Prostate gland (tissue), 2 donors: Measurements from ENCODE around the gene NSMCE4A. TPM values are rescaled to one million over a fixed set of nuclear protein-coding genes. Genes with fewer than 3 reads are reported as not detected.
"Not testable (repeated sequence)": the region's sequence is repeated elsewhere in the genome, so short reads cannot be mapped to it uniquely, and the experiment has no call there.

ENCODE experiments used
- DNase-seq: peaks from one replicate; pipeline ENCODE4 v3.0.0-alpha.2; 2019; ENCODE audit warnings: low spot score
- H3K27ac ChIP-seq, 2 donors: fragments of 200-600 bp; sonication (generic); 2 replicates each; pipeline ENCODE4 v1.5.1; 2017 to 2019
- H3K27me3 ChIP-seq: fragments of 200-600 bp; sonication (generic); replicated peaks from 2 replicates; pipeline ENCODE4 v1.5.1; 2019; ENCODE audit not compliant: insufficient read depth
- H3K36me3 ChIP-seq, 2 donors: fragments of 200-600 bp; sonication (generic); 1 replicate in 1 of 2; 2 replicates in 1 of 2; pipeline versions ENCODE4 v1.5.1 to v1.8.1; 2017 to 2019
- H3K4me1 ChIP-seq: fragments of 200-600 bp; sonication (generic); replicated peaks from 2 replicates; pipeline ENCODE4 v1.5.1; 2019
- H3K4me3 ChIP-seq, 2 donors: fragments of 200-600 bp; sonication (generic); 2 replicates each; pipeline ENCODE4 v1.5.1; 2017 to 2019
- H3K9me3 ChIP-seq: fragments of 200-600 bp; sonication (generic); 2 replicates; pipeline ENCODE4 v1.5.1; 2017
- POLR2A ChIP-seq: fragments of 450-650 bp; IDR thresholded peaks from one replicate; pipeline ENCODE4 v1.6.1; 2016; ENCODE audit warnings: antibody characterized with exemption, mild to moderate bottlenecking
- POLR2AphosphoS5 ChIP-seq: sonication (generic); formaldehyde crosslinking; IDR thresholded peaks from one replicate; pipeline ENCODE4 v1.6.1; 2017; ENCODE audit warnings: antibody characterized with exemption
- WGBS: methylation state at CpG from one replicate; pipeline ENCODE4 v1.1.5; 2018; 5-methylcytosine and 5-hydroxymethylcytosine counted together
- intact Hi-C: fragments of 100-400 bp; cut with DNase I; formaldehyde crosslinking; loops from one replicate; pipeline ENCODE4 v1.14.2; 2022
- total RNA-seq, 2 donors: library from RNA; depleted of rRNA; stranded (reverse); fragments of >200 nt; gene quantifications; one replicate each; pipeline ENCODE4 v1.1.0, GENCODE V29; 2016
- TF ChIP-seq, protein P1 (sequence below), 4 experiments: fragments of 200-600 bp in 2 of 4; fragments of 450-650 bp in 2 of 4; sonication (generic) in 2 of 4; IDR thresholded peaks; 1 replicate in 3 of 4; 2 replicates in 1 of 4; pipeline ENCODE4 v1.5.1; 2016 to 2019; ENCODE audit warnings: antibody characterized with exemption in 4 of 4, mild to moderate bottlenecking in 2 of 4, moderate library complexity in 2 of 4

The NSMCE4A gene
- total RNA-seq, 2 donors from 2014 or later = 90.1 to 105 TPM

DNA sequence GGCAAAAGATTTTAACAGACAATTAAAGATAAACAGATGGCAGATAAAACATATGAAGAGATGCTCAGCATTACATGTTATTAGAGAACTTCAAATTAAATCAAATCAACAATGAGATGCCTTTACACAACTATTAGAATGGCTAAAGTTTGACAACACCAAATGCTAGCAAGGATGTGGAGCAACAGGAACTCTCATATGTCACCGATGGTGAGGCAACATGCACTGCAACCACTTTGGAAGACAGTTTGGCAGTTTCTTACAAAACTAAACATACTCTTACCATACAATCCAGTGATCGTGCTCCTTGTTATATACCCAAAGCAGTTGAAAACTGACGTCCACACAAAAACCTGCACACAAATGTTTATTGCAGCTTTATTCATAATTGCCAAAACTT lies 33.5 kb downstream of the NSMCE4A start:
- TF ChIP-seq POLR2A = no peak
- TF ChIP-seq, protein P1, sequence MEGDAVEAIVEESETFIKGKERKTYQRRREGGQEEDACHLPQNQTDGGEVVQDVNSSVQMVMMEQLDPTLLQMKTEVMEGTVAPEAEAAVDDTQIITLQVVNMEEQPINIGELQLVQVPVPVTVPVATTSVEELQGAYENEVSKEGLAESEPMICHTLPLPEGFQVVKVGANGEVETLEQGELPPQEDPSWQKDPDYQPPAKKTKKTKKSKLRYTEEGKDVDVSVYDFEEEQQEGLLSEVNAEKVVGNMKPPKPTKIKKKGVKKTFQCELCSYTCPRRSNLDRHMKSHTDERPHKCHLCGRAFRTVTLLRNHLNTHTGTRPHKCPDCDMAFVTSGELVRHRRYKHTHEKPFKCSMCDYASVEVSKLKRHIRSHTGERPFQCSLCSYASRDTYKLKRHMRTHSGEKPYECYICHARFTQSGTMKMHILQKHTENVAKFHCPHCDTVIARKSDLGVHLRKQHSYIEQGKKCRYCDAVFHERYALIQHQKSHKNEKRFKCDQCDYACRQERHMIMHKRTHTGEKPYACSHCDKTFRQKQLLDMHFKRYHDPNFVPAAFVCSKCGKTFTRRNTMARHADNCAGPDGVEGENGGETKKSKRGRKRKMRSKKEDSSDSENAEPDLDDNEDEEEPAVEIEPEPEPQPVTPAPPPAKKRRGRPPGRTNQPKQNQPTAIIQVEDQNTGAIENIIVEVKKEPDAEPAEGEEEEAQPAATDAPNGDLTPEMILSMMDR (IDR thresholded peaks at IDR 0.05) = no peak
- no peak for TF ChIP-seq POLR2AphosphoS5
- H3K4me3 ChIP-seq = no peak overlapping the region
- H3K36me3 ChIP-seq = no peaks in the 10 kb centered on the region
- intact Hi-C loops = no loop called here
- no peak overlapping the region for H3K27ac ChIP-seq
- WGBS = 74% methylated on average over 3 of the region's 3 CpGs
- no peak for DNase-seq
- H3K4me1 ChIP-seq = no peaks in the 10 kb centered on the region
- no peaks in the 10 kb centered on the region for H3K27me3 ChIP-seq
- no peaks in the 10 kb centered on the region for H3K9me3 ChIP-seq

DNA sequence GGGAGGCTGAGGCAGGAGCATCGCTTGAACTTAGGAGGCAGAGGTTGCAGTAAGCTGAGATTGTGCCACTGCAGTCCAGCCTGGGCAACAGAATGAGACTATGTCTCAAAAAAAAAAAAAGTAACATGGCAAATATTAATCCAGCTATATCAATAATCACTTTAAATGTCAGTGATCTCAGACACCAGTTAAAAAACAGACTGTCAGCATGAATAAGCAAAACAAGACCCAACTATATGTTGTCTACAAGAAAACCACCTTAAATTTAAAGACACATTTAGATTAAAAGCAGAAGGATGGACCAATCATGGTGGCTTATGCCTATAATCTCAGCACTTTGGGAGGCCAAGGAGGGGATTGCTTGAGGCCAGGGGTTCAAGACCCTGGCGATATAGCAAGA lies 38.7 kb downstream of the NSMCE4A start:
- WGBS = 98% methylated on average over 2 of the region's 2 CpGs
- H3K27ac ChIP-seq = no peak overlapping the region
- H3K9me3 ChIP-seq = no peaks in the 10 kb centered on the region
- no peak overlapping the region for H3K4me3 ChIP-seq
- no peaks in the 10 kb centered on the region for H3K4me1 ChIP-seq
- DNase-seq = no peak
- no peaks in the 10 kb centered on the region for H3K27me3 ChIP-seq
- intact Hi-C loops = no loop called here
- TF ChIP-seq POLR2A (no peak), POLR2AphosphoS5 (no peak)
- TF ChIP-seq, protein P1 (IDR thresholded peaks at IDR 0.05) = no peak
- H3K36me3 ChIP-seq = no peaks in the 10 kb centered on the region

DNA sequence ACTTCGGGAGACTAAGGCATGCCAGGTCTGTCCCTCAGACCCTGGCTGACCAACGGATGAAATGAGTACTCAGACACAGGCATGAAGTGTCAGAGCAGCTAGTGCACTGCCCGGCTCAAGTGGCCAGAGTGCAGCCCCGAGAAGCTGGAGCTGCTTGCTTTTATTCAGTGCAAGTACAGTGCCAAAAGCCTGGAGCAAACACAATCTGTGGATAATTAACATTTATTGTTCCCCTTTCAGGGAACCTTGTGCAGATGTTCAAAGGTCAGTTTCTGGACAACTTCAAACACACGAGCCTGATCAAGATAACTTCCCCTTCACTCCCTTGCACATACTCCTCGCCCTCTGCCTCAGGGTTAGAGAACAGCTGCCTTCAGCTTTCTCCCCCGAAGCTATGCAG lies 39.3 kb downstream of the NSMCE4A start:
- TF ChIP-seq POLR2AphosphoS5 = no peak
- TF ChIP-seq, protein P1 (IDR thresholded peaks at IDR 0.05) = no peak
- no peak for TF ChIP-seq POLR2A
- Histone ChIP-seq H3K36me3 (no peaks in the 10 kb centered on the region), H3K4me3 (no peak overlapping the region), H3K27ac (no peak overlapping the region), H3K9me3 (no peaks in the 10 kb centered on the region), H3K27me3 (no peaks in the 10 kb centered on the region), H3K4me1 (no peaks in the 10 kb centered on the region)
- WGBS = 34% methylated on average over 7 of the region's 7 CpGs
- intact Hi-C loops = no loop called here
- no peak for DNase-seq

DNA sequence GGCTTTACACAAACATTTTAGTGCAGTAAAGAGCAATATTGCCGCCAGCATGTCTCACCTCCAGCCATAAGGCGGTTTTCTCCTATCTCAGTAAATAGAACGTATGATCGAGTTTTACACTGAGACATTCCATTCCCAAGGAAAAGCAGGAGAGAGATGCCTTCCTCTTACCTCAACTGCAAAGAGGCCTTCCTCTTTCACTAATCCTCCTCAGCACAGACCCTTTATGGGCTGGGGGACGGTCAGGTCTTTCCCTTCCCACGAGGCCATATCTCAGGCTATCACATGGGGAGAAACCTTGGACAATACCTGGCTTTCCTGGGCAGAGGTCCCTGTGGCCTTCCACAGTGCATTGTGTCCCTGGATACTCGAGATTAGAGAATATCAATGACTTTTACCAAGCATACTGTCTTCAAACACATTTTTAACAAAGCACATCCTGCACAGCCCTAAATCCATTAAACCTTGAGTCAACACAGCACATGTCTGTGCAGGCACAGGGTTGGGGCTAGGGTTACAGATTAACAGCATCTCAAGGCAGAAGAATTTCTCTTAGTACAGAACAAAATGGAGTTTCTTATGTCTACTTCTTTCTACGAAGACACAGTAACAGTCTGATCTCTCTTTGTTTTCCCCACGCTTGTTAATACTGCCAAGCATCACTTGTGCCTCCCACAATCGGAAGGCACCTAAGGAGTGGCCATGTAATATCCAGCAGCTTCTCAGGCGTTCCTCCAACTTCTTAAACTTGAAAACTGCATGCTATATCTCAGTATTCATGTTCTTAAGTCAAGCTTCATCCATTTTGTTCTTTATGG lies 44.5 kb downstream of the NSMCE4A start:
- peak; percentile 36 for TF ChIP-seq POLR2AphosphoS5
- DNase-seq, H3K36me3 ChIP-seq, H3K9me3 ChIP-seq, H3K27me3 ChIP-seq, intact Hi-C loops, H3K4me1 ChIP-seq, H3K4me3 ChIP-seq: not testable (repeated sequence)
- H3K27ac ChIP-seq = peak overlapping the region; percentile 99 to 100
- WGBS = 28% methylated on average over 11 of the region's 11 CpGs

DNA sequence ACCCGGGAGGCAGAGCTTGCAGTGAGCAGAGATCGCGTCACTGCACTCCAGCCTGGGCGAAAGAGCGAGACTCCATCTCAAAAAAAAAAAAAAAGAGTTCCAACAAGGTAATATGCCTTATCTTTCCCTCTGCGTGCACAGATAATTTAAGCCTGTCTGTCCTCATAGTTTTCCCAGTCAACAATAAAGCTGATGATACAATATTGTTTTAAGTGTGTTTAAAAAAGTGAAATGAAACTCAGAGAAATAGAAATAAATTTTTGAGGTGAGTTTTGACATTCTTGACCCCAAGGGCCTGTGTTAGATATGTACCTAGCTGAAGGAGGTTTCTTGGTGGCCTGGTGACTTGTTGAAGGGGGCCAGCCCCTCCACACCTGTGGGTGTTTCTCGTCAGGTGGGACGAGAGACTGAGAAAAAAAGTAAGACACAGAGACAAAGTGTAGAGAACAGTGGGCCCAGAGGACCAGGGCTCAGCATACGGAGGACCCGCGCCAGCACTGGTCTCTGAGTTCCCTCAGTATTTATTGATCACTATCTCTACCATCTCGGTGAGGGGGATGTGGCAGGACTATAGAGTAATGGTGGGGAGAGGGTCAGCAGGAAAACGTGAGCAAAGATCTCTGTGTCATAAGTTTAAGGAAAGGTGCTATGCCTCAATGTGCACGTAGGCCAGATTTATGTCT lies 45.3 kb downstream of the NSMCE4A start:
- H3K27me3 ChIP-seq, DNase-seq: not testable (repeated sequence)
- 33% methylated on average over 14 of the region's 14 CpGs for WGBS

More for the DNA sequence above, 45.3 kb downstream of the NSMCE4A start:
- H3K9me3 ChIP-seq, H3K36me3 ChIP-seq, H3K4me3 ChIP-seq, H3K4me1 ChIP-seq: not testable (repeated sequence)
- intact Hi-C loops = loop anchor here (5.0 kb wide), 1 partner anchor 43 kb away; no protein-coding TSS in a partner anchor
- H3K27ac ChIP-seq = peak overlapping the region; percentile 99 to 100
